ENCODE data around the gene CORT.
"Not testable (repeated sequence)": the region's sequence is repeated elsewhere in the genome, so short reads cannot be mapped to it uniquely, and the experiment has no call there.

CORT gene

GRCh38 chr1:10440305-10440704 lies 9.5 kb upstream of the CORT start:
- DNase-seq = no peak

- no peak for DNase-seq
These were observed 9.0 kb upstream of the CORT start for GRCh38 chr1:10440794-10441193.

GRCh38 chr1:10444248-10444647 lies 5.6 kb upstream of the CORT start:
- DNase-seq = no peak

GRCh38 chr1:10444795-10445397 lies 4.9 kb upstream of the CORT start:
- DNase-seq = no peak

- no peak for DNase-seq
These were observed 2.9 kb upstream of the CORT start for GRCh38 chr1:10446790-10447422.

- no peak for DNase-seq
These were observed 454 bp downstream of the CORT start for GRCh38 chr1:10450156-10450814.

GRCh38 chr1:10450836-10451235 lies 1.0 kb downstream of the CORT start:
- DNase-seq = no peak

GRCh38 chr1:10451287-10451686 lies 1.5 kb downstream of the CORT start:
- no peak for DNase-seq

- no peak for DNase-seq
These were observed 6.2 kb downstream of the CORT start for GRCh38 chr1:10456048-10456447.

- no peak for DNase-seq
These were observed 6.8 kb downstream of the CORT start for GRCh38 chr1:10456661-10457060.

GRCh38 chr1:10457462-10457861 lies 7.6 kb downstream of the CORT start:
- not testable (repeated sequence) for DNase-seq

GRCh38 chr1:10457875-10458274 lies 8.0 kb downstream of the CORT start:
- no peak for DNase-seq

- no peak for DNase-seq
These were observed 9.4 kb downstream of the CORT start for GRCh38 chr1:10459184-10459583.

GRCh38 chr1:10467078-10467477 lies 17.2 kb downstream of the CORT start:
- DNase-seq = no peak

GRCh38 chr1:10470043-10470442 lies 20.2 kb downstream of the CORT start:
- DNase-seq = no peak

- DNase-seq = no peak
These were observed 21.8 kb downstream of the CORT start for GRCh38 chr1:10471411-10472219.

GRCh38 chr1:10472220-10473144 lies 22.7 kb downstream of the CORT start, which contains the start of gene DFFA:
Gene DFFA, minus strand, starts transcription at chr1:10472529. Its CDS starts 71 bp downstream, at chr1:10472458.
- peak; percentile 91 for DNase-seq

- no peak for DNase-seq
These were observed 23.4 kb downstream of the CORT start for GRCh38 chr1:10473145-10473765.

- DNase-seq = not testable (repeated sequence)
These were observed 24.4 kb downstream of the CORT start for GRCh38 chr1:10474309-10474612.

- peak; percentile 86 for DNase-seq
These were observed 25.0 kb downstream of the CORT start, which contains the start of gene PEX14 for GRCh38 chr1:10474613-10475507. Gene PEX14, plus strand, starts transcription at chr1:10474950. Its CDS starts 17 bp downstream, at chr1:10474967.

- no peak for DNase-seq
These were observed 25.7 kb downstream of the CORT start for GRCh38 chr1:10475510-10475909.
